A673 (cell line): ENCODE measurements around the gene SCPEP1. TPM values are rescaled to one million over a fixed set of nuclear protein-coding genes. Genes with fewer than 3 reads are reported as not detected.
"Not testable (repeated sequence)": the region's sequence is repeated elsewhere in the genome, so short reads cannot be mapped to it uniquely, and the experiment has no call there.

Experiments used
- BruUV-seq: library from RNA; stranded (reverse); fragments of 400-500 nt; replicated peaks from 2 replicates; lab custom pipeline; 2021; lab: Mats Ljungman, UMichigan
- CTCF ChIA-PET: fragments of 300-600 bp; sonication (Branson Sonifier 250); formaldehyde crosslinking; loops from one replicate; lab custom pipeline; 2022; ENCODE audit warnings: antibody characterized with exemption; lab: Charles Lee
- POLR2A ChIA-PET: fragments of 300-600 bp; sonication (Branson Sonifier 250); formaldehyde crosslinking; loops from one replicate; lab custom pipeline; 2022; ENCODE audit warnings: antibody characterized with exemption; ENCODE audit not compliant: low non-redundant PET; lab: Charles Lee
- DNase-seq: peaks from one replicate; pipeline ENCODE4 v3.0.0-alpha.2; 2015; ENCODE audit warnings: low spot score
- H3K27ac ChIP-seq: fragments of 200-600 bp; sonication (generic); 2 replicates; pipeline ENCODE4 v1.5.1; 2016; ENCODE audit warnings: mixed run types, low read depth, mild to moderate bottlenecking, mixed read lengths, antibody characterized with exemption, low read length; ENCODE audit not compliant: poor library complexity, severe bottlenecking
- H3K27me3 ChIP-seq: fragments of 200-600 bp; sonication (generic); replicated peaks from 2 replicates; pipeline ENCODE4 v1.6.1; 2017; ENCODE audit warnings: mixed run types, low read depth, mild to moderate bottlenecking, mixed read lengths, antibody characterized with exemption, low read length; ENCODE audit not compliant: insufficient read depth, poor library complexity
- H3K36me3 ChIP-seq: fragments of 200-600 bp; sonication (generic); 2 replicates; pipeline ENCODE4 v1.6.1; 2016; ENCODE audit warnings: mixed run types, mild to moderate bottlenecking, mixed read lengths, antibody characterized with exemption, low read length; ENCODE audit not compliant: insufficient read depth, poor library complexity, severe bottlenecking
- H3K4me1 ChIP-seq: fragments of 200-600 bp; sonication (generic); 2 replicates; pipeline ENCODE4 v1.6.1; 2017; ENCODE audit warnings: mixed run types, mild to moderate bottlenecking, mixed read lengths, antibody characterized with exemption, low read length; ENCODE audit not compliant: insufficient read depth, poor library complexity, severe bottlenecking
- H3K4me3 ChIP-seq: fragments of 200-600 bp; sonication (generic); 2 replicates; pipeline ENCODE4 v1.5.1; 2016; ENCODE audit warnings: low read depth, mixed run types, mild to moderate bottlenecking, mixed read lengths, low read length; ENCODE audit not compliant: poor library complexity, severe bottlenecking
- H3K9me3 ChIP-seq: fragments of 200-600 bp; sonication (generic); 2 replicates; pipeline ENCODE4 v1.6.1; 2016; ENCODE audit warnings: mixed run types, low read depth, mild to moderate bottlenecking, mixed read lengths, antibody characterized with exemption, low read length; ENCODE audit not compliant: poor library complexity, severe bottlenecking
- CTCF ChIP-seq: fragments of 300-800, 200-600 bp; sonication (generic); conservative IDR thresholded peaks from 2 replicates; pipeline ENCODE4 v1.5.1; 2017; ENCODE audit warnings: low read depth, mild to moderate bottlenecking, antibody characterized with exemption, low read length, moderate library complexity, mixed read lengths
- EZH2 ChIP-seq: fragments of 200-600 bp; sonication (generic); IDR thresholded peaks from 2 replicates; pipeline ENCODE4 v1.6.1; 2017; ENCODE audit warnings: borderline replicate concordance, low read depth, mild to moderate bottlenecking, mixed read lengths, antibody characterized with exemption, low read length; ENCODE audit not compliant: poor library complexity, severe bottlenecking
- intact Hi-C: fragments of 100-400 bp; cut with micrococcal nuclease; formaldehyde crosslinking; loops from one replicate; pipeline ENCODE4 v1.10.0; 2022; ENCODE audit not compliant: unreplicated experiment
- total RNA-seq: library from RNA; stranded (reverse); gene quantifications from 2 replicates; pipeline ENCODE4 v1.2.3, GENCODE V29; 2021

Gene SCPEP1
- total RNA-seq, 1 experiment from 2014 or later, result 31.8 TPM

GRCh38 chr17:56937687-56938086 is 40.2 kb upstream of the SCPEP1 start:
- no peak for DNase-seq
- Histone ChIP-seq H3K4me3 (no peak overlapping the region), H3K27ac (no peak overlapping the region), H3K36me3 (peaks cover 41% of the 10 kb centered on the region), H3K27me3 (no peaks in the 10 kb centered on the region), H3K9me3 (no peaks in the 10 kb centered on the region), H3K4me1 (no peaks in the 10 kb centered on the region)
- POLR2A ChIA-PET, result no interaction called here
- BruUV-seq, result no TSS peak
- intact Hi-C loops, result no loop called here
- TF ChIP-seq CTCF, result no peak
- no peak for TF ChIP-seq EZH2
- CTCF ChIA-PET, result no interaction called here

GRCh38 chr17:56938206-56938605 is 39.7 kb upstream of the SCPEP1 start:
- DNase-seq, intact Hi-C loops, H3K4me1 ChIP-seq, H3K27me3 ChIP-seq, POLR2A ChIA-PET, H3K9me3 ChIP-seq, H3K4me3 ChIP-seq, H3K27ac ChIP-seq, CTCF ChIA-PET: not testable (repeated sequence)
- TSS peak; percentile 41 for BruUV-seq
- H3K36me3 ChIP-seq, result peaks cover 41% of the 10 kb centered on the region

DNA sequence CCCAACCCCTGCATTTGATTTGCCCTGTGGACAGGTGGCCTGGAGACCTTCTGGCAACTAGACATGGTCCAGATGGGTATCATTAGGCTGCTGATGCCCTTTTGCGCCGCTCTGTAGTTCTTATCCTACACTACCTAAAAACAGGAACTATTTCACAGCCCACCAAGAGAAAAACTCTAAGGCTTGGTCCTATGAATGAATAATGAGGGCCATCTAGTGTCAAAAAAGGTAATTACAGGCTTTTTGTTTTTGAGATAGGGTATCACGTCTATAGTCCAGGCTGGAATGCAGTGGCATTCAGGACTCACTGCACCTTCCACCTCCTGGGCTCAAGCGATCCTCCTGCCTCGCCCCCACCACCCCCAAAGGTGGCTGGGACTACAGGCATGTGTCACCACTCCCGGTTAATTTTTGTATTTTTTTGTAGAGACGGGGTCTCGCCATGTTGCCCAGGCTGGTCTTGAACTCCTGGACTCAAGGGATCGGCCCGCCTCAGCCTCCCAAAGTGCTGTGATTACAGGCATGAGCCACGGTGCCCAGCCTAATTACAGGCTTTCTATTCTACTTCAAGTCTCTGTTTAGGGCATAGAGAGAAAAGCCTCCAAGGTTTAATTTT is 38.0 kb upstream of the SCPEP1 start:
- H3K36me3 ChIP-seq, result peaks cover 50% of the 10 kb centered on the region
- no peak overlapping the region for H3K27ac ChIP-seq
- CTCF ChIA-PET, result interaction anchor here (1.4 kb wide), 1 partner anchor 120 kb away, joined by 7 read pairs; no protein-coding TSS in a partner anchor
- H3K9me3 ChIP-seq, result no peaks in the 10 kb centered on the region
- POLR2A ChIA-PET, result no interaction called here
- DNase-seq, result peak; percentile 84
- no peaks in the 10 kb centered on the region for H3K4me1 ChIP-seq
- peak; percentile 67 for TF ChIP-seq CTCF
- TF ChIP-seq EZH2, result no peak
- intact Hi-C loops, result loop anchor here (1.0 to 2.0 kb wide), 2 partner anchors 121 to 347 kb away; partner anchors contain the start of gene NOG
- H3K4me3 ChIP-seq, result no peak overlapping the region
- BruUV-seq, result no TSS peak
- no peaks in the 10 kb centered on the region for H3K27me3 ChIP-seq
